DMS114 treated with DMSO at 0.1 percent for 48 hours (cell line): ENCODE results near the gene XIRP2.

Source experiments
- DNase-seq: peaks from one replicate; lab custom pipeline; 2025; ENCODE audit not compliant: unreplicated experiment; lab: John Stamatoyannopoulos, UW

XIRP2 gene

GRCh38 chr2:167133614-167134013 is 245.3 kb downstream of the XIRP2 start:
- DNase-seq: no peak

GRCh38 chr2:167134381-167135072 is 246.2 kb downstream of the XIRP2 start:
- no peak for DNase-seq

GRCh38 chr2:167135706-167136105 is 247.4 kb downstream of the XIRP2 start:
- DNase-seq: no peak

- no peak for DNase-seq
These were observed 248.8 kb downstream of the XIRP2 start for GRCh38 chr2:167136879-167137596.

- DNase-seq: no peak
These were observed 252.1 kb downstream of the XIRP2 start for GRCh38 chr2:167140330-167140729.

- DNase-seq: no peak
These were observed 252.5 kb downstream of the XIRP2 start for GRCh38 chr2:167140767-167141166.

GRCh38 chr2:167142554-167142953 is 254.3 kb downstream of the XIRP2 start:
- no peak for DNase-seq

- no peak for DNase-seq
These were observed 256.1 kb downstream of the XIRP2 start for GRCh38 chr2:167144179-167144898.

- no peak for DNase-seq
These were observed 259.1 kb downstream of the XIRP2 start for GRCh38 chr2:167147271-167147941.

- DNase-seq: no peak
These were observed 263.6 kb downstream of the XIRP2 start for GRCh38 chr2:167151894-167152293.

- DNase-seq: no peak
These were observed 269.2 kb downstream of the XIRP2 start for GRCh38 chr2:167157523-167157922.

GRCh38 chr2:167177196-167177595 is 288.9 kb downstream of the XIRP2 start:
- no peak for DNase-seq

GRCh38 chr2:167181134-167181533 is 292.9 kb downstream of the XIRP2 start:
- no peak for DNase-seq

- no peak for DNase-seq
These were observed 293.4 kb downstream of the XIRP2 start for GRCh38 chr2:167181688-167182087.

GRCh38 chr2:167182403-167182802 is 294.1 kb downstream of the XIRP2 start:
- no peak for DNase-seq

GRCh38 chr2:167183931-167184330 is 295.7 kb downstream of the XIRP2 start:
- DNase-seq: no peak

GRCh38 chr2:167186465-167186864 is 298.2 kb downstream of the XIRP2 start:
- no peak for DNase-seq

- DNase-seq: no peak
These were observed 298.9 kb downstream of the XIRP2 start for GRCh38 chr2:167187049-167187727.

GRCh38 chr2:167187978-167188967 is 300.0 kb downstream of the XIRP2 start:
- DNase-seq: no peak

GRCh38 chr2:167190053-167190452 is 301.8 kb downstream of the XIRP2 start:
- DNase-seq: no peak
